NCI-H1694 (cell line): ENCODE measurements around the gene BHLHE23.
"Not testable (repeated sequence)": the region's sequence is repeated elsewhere in the genome, so short reads cannot be mapped to it uniquely, and the experiment has no call there.

ENCODE experiments used
- DNase-seq: peaks from one replicate; lab custom pipeline; 2025; lab: John Stamatoyannopoulos, UW

Gene BHLHE23

DNA sequence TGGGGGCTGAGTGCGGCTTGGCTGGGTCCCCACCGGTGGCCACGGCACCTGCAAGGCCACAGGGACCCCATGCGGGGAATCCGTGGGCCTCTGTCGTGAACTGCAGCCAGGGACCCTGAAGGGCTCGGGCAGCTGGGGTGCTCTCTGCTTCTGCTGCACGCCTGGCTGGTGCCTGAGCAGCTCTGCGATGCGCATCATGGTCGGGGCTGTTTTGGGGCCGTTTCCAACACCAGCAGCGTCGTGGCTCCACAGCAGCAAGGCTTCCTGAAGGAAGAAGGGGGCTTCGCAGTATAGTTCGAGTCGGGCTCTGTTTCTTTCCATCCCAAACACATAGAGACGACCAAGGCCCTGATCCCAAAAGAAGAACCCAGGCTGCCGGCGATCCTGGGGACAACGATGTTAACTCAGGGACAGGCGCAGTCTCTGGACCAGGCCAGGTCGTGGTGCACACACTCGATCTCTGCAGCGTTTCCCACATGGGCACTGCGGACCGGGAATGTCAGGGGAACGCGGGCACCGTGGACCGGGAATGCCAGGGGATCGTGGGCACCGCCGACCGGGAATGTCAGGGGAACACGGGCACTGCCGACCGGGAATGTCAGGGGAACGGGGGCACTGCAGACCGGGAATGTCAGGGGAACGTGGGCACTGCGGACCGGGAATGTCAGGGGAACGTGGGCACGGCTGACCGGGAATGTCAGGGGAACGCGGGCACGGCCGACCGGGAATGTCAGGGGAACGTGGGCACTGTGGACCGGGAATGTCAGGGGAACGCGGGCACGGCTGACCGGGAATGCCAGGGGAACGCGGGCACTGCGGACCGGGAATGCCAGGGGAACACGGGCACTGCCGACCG is 36.8 kb upstream of the BHLHE23 start:
- DNase-seq: no peak

DNA sequence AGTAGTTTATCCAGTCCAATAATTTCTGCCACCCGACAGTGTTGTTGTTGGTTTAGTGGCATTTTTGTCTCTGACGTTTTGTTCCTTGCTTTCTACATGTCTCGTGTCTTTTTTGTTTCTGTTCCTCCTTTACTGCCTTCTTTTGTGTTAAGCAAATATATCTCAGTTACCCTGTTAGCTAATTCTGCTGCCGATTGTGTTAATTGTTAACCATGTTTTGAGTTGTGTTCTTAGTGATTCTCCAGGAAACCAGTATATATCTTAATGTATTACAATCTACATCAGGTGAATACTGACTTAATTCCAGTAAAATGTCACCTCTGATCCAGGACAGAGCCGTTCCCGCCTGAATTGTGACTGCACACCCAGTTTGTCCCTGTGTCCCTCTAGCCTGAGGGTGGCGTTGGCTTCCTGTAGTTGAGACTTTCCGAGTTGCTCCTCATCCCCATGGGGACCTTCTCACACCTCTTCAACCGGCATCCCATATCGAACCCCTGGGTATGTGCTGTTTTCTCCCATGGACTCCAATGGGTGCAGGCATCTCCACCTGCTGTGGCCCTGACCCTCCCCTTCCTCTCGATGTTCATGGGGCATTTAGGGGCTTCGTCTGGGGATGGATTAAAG is 35.8 kb upstream of the BHLHE23 start:
- no peak for DNase-seq

DNA sequence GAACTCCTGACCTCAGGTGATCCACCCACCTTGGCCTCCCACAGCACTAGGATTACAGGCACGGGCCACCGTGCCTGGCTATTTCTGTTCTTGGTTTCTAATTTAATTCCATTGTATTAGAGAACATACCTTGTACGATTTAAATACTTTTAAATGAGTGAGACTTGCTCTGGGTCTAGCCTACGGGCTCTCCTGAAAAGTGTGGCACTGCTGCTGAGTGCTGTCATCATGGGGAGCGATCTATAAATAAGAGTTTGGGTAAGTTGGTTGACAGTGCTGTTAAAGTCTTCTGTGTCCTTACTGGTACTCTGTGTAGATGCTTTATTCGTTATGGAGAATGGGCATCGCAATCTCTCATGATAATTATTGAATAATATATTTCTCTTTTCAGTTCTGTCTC is 35.0 kb upstream of the BHLHE23 start:
- no peak for DNase-seq

DNA sequence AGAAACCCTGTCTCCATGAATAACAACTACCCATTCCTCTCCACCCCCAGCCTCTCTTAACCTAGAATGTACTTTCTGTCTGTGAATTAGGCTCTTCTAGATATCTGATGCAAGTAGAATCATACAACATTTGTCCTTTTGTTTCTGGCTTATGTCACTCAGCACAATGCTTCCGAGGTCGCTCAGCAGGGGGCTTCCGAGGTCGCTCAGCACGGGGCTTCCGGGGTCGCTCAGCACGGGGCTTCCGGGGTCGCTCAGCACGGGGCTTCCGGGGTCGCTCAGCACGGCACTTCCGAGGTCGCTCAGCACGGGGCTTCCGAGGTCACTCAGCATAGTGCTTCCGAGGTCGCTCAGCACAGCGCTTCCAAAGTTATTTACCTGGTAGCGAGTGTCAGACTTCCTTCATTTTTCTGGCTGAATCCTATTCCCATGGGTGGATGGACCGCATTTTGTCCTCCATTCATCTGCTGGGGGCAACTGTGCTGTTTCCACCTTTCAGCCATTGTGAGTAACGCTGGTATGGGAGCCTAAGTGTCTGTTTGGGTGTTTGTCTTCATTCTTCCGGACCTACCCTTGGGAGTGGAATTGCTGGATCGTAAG is 31.0 kb upstream of the BHLHE23 start:
- DNase-seq: no peak

DNA sequence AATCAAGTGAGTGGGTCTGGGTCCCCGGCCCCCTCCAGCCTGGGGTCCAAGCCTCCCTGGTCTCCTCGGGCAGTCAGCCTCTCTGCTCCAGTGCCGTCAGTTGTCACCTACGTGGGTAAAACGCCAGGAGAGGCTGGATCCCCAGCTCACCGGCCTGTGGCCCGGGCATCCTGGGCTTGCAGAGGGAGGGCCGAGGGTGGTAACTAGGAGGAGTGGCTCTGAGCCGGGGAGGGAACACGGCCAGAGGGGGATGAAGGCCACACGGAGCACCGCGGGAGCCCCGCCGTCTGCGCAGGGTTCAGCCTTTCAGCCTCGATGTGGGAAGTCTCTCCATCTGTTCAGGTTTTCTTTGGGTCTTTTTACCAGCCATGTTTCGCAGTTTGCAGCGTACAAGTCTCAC is 29.5 kb upstream of the BHLHE23 start:
- DNase-seq: no peak

DNA sequence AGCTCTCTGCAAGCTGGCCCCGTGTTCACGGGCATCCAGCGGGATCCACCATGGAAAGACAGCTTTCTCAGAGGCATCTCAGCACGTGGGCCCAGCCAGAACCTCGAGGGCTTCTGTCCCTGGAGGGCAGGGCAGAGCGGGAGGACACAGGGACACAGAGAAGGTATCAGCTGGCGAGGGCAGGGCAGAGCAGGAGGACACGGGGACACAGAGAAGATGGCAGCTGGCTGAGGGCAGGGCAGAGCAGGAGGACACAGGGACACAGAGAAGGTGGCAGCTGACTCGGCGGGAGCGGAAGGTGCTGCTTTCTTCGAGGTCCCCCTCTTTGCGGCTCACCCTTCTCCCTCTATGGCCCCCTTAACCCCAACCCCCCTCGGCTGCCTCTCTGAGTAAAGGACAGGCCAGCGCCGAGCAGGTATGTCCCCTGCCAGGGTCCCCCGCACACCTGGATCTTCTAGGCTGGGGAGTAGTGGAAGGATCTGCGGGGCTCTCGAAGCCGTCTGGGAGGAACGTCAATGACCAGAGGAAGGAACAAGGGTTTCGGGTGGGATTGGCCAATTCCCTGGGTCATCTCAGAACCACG is 28.9 kb upstream of the BHLHE23 start:
- DNase-seq: no peak

DNA sequence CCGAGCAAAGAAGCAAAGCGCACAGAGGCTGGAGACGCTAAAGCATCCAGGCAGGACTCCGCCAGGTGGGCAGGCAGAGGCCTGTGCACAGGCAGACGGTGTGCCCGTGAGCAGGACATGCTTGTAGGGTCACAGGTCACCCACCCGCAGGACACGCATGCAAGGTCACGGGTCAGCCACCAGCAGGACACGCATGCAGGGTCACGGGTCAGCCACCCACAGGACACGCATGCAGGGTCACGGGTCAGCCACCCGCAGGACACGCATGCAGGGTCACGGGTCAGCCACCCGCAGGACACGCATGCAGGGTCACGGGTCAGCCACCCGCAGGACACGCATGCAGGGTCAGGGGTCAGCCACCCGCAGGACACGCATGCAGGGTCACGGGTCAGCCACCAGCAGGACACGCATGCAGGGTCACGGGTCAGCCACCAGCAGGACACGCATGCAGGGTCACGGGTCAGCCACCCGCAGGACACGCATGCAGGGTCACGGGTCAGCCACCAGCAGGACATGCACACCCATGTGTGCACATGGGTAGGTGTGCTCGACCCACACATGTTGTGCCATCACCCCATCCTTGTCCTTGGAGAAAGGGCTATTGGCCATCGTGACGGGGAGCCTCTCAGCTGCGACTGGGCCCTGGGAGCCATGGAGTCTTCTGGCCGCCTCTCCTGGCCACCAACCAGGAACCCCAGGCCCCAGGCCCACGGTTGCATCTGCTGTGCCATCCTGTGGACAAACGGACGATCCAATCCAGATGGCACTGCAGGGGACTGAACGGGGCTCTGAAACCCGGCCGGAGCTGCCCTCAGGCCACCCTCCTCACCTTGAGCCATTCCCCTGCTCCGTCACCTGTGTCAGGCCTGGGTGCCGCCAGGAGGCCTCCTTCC is 28.2 kb upstream of the BHLHE23 start:
- not testable (repeated sequence) for DNase-seq

DNA sequence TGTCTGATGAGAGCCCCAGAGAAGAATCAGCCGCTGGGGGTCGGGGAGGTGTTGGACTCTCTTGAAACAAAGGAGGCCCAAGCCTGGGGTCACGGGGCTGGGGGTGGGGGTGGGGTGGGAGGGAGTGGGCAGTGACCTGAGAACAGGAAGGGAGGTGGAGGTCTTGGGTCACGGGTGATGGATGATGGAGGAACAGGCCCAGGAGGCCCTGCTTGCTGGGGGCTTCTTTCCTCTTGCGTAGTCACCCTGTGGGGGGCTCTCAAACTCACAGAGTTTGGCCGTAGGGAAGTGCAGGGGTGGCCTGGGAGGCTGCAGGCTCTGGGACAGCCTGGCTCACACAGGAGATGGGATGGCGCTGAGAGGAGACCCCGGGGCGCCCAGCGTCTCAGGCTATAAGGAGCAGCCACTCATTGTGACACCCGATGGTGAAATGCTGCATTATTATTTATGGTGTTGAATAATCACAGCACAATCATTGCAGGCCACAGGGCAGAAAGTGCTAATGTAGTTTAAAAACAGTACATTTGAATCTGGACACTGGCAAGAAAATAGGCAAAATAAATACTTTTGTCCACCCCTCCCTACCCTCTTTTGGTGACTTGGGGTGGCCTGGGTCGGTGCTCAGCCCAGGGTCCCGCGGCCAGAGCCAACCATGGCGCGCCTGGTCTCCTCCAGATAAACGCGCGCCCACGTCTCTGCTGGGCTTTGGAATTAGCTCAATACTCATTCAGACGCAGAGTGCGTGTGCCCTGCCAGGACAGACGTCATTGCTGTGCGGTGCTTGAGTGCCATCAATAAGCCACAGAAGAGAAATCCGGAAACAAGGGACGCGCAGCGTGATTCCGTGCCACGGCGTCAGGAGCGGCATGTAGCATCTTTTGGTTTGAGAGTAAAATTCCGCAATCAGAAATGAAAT is 27.3 kb upstream of the BHLHE23 start:
- no peak for DNase-seq

DNA sequence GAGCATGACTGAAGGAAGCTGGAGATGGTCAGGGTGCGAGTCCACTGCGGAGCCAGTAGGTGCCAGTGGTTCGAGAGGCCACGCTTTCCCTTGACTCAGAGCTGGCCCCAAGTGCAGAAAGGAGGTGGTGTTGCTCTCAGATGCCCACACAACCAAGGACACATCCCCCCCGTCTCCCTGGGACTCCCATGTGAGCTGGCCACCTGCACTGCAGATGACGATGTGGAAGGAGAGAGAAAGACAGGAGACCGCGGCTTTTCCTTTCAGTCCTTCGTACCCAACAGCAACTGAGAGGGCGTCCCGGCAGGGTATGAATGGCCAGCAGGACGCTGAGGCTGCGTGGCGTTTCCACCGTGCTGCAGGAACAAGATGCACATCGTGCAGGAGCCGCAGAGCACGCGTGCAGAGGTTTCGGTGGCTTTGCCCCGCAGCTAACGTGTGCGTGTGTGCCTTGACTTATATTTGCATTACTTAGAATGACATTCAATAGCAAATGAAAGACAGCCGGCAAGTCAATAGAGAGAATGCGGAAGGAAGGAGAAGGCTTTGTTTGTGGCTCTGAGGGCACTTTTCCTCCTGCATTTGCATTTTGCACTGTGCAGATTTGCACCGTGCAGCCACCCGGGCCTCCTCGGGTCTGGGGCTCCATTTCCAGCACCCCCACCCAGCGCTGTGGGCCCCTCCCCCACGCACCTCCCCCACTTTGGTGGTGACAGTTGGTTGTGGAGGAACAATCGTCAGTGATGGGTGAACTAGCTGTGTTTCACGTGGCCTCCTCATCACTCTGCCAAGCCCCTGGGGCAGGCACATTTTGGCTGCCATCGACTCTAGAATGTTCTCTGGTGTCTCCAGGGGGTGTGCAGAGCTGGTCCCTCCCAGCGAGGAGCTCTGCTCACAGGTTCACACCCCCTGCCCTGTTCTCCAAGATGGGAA is 26.4 kb upstream of the BHLHE23 start:
- no peak for DNase-seq

DNA sequence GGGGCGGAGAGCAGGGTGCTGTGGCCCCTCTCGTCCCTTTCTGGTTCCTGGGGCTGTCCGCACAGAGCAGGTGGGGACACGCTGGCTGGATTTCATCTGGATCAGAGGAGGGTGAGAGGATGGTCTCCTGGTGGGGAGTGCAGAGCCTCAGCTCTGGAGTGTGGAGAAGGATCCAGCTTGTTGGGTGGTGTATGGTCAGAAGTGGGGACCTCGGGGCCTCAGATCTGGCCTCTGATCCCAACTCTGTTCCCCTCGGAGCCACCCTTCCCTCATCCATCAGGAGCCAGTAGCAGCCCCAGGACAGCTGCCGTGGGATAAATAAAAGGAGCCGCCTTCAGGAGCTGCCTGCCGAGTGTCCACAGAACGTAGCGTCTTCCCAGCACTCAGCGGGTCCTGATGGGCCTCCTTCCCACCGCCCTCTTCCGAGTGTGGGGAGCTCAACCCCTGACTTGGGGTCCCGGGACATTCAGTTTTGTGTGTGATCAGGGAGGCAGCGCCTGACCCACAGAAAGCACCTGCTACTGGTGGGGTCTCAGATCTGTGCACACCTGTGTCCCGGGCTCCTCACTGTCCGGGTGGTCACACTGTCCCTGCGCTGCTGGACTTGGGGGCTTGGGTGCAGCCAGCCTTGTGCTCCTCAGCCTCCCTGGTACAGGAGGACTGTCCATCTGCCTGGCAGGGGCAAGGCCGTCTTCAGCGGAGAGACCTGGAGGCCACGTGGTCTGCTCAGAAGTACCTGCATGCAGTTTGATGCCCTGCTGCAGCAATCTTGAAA is 25.4 kb upstream of the BHLHE23 start:
- DNase-seq: no peak

DNA sequence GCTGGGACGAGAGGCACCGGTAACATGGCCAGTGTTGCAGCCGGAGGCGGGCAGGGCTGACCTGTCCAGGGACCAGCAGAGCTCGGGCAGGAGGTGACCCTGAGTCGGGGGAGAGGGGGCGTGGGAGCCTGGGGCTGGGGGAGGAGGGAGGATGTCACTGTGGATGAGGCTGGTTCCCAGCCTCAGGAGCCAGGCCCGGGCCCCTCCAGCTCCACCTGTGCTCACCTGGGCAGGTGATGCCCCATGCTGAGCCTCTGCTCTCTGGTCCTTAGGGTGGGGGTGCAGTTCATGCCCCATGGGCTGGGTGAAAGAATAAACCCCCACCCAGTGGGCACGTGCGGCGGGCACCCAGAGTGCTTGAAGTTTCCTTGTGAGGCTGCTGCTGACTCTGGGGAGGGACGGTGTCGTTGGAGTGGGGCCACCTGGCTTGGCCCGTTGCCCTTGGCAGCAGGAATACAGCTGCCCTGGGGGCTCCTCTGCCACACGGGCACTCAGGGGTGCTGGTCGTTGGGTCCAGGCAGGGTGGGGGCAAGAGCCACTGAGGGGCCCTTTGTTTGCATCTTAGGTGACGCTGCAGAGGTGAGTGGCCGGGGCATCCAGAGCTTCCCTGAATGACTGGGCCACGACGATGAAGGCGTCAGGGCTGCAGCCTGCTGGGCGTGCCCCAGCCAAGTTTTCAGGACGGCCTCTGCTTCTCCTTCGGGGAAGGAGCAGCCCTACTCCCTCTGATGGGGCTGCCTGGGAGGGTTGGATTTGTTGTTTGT is 24.7 kb upstream of the BHLHE23 start:
- no peak for DNase-seq

DNA sequence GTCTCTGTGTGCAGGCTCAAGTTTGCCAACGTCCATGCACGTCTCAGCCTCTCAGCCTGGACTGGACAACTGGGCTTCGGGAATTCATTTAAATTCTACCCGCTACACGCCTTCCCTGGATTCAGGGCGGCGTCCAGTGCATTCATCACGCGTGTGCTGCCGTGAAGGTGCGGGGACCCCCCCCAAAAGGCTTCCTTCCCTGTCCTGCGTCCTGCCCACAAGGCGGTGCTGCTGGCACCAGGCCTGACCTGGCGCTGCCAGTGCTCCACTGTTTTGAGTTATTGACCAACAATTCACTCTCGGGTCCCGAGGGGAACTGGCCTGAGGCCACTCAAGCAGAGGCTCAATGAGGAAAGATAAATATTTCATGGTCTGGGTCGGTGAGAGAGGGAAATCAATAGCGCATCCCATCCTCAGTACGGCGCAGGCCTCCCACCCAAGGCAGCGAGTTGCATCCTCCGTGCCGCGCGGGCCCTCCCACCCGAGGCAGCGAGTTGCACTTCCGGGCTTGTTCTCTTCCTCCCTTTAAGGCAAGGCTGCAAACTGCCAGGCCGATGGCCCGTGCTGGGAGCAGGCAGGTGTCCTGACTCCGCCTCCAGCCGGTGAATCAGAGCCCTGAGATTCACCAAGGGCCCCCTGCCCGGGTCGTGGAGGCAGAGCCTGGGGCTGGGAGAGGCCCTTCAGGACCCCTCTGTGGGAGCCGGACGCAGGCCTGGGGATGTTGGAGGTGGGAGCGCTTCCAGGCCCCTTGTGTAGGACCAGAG is 22.8 kb upstream of the BHLHE23 start:
- DNase-seq: no peak

DNA sequence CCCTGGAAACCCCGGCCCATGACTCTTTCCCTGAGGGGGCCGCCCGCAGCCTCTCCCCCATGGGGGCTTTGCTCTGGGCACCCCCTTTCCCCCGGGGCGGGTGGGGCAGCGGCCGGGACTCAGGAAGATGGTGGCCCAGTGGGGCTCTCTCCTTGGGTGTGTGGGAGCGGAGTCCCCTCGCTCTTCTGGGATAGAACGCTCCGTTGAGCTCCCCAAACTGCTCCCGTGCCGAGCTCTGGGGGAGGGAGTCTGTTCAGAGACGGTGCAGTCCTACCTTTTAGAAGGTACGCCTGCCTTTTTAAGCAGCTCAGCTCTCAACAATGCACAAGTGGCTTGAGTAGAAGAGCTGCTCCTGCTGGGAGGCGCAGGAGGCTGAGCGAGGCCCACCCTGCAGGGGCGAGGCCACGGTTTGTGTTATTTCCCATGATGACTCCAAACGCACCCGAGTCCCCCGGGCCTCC is 21.7 kb upstream of the BHLHE23 start:
- no peak for DNase-seq

DNA sequence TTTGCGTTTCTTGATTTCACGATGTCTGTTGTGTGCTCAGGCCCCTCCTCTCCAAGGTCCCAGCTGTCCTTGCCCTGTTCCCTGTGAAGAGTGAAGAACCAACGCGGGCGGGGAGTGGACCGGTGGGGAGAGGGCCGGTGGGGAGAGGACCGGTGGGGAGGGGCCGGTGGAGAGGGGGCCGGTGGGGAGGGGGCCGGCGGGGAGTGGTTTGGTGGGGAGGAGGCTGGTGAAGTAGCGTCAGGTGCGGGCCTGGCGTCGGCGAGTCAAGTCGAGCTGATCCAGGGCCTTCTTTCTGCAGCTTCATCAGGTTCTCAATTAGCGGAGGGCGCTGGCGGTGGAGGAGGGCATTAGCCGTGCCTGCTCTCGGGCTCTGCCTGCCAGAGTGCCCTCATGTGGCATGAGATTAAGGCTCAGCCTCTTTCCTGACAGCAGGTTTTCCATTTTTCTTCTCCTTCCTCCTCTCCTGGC is 21.2 kb upstream of the BHLHE23 start:
- peak; percentile 66 for DNase-seq

DNA sequence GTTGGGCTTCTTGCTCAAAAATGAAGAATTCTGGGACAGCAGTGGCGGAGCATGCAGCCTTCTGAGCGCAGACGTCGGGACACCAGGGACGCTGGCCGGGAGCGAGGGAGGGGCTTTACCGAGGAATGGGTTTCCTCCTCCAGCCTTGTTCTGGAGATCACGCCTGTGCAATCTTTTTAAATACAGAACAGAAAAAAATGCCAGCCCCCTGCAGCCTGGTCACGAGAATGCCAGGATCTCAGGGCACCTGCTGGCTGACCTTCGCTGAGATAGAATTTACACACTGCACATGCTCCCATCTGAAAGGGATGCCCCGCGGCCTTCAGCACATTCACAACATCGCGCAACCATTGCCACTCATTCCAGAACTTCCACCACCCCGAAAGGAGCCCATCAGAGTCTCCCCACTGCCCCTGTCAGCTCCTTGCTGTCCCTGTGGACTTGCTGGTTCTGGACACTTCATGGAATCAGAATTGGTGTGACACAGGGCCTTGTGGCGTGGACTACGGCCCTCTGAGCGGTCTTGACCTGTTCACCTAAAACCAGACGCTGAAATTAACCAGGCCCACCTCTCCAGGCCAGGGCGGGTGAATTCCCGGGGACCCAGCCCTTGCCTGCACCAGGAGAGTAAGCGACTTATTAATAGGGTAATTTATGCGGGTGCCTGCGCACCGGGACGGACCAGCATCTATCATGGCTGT is 20.6 kb upstream of the BHLHE23 start:
- DNase-seq: no peak

DNA sequence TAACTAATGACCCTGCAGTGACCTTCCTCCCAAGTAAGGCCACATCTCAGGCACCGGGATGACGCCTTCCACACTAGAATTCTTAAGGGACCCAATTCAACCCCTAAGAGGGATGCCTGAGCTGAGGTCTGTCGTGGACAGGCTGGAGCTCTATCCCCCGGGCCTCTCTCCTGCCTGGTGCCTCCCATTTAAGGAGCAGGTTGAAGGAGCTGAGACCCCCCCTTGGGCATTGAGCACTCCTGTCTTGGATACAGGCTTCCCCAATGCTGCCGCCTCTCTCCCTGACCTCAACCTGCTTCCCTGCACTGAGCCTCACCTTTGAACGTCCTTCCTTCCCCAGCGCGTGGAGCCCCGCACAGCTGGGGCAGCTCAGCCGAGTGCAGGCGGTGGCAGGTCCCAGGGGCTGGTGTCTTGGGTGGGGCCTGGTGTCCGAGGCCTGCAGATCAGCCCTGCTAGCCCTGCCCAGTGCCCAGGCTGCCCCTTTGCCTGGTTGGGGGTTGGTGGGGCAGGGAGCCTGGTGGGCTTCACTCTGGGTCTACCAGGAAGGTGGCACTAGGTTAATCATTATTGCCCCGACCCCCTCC is 19.9 kb upstream of the BHLHE23 start:
- no peak for DNase-seq
